Kidney (tissue), 14 donors: ENCODE measurements around the gene SMTN. TPM values are rescaled to one million over a fixed set of nuclear protein-coding genes. Genes with fewer than 3 reads are reported as not detected.

Source experiments
- DNase-seq, 5 donors: peaks; one replicate each; pipeline ENCODE4 v3.0.0-alpha.2; 2013 to 2020
- FAIRE-seq: peaks from 2 replicates; lab custom pipeline; 2012; peaks lifted over from hg19 to GRCh38; lab: Jason Lieb, UNC
- H3K27ac ChIP-seq, 2 donors: one replicate each; pipeline ENCODE4 v1.7.0; 2013; ENCODE audit warnings: low read depth in 2 of 2, low read length in 2 of 2, inconsistent platforms in 1 of 2
- H3K27me3 ChIP-seq: one replicate; pipeline ENCODE4 v1.7.1; 2013; ENCODE audit warnings: low read length, inconsistent platforms; ENCODE audit not compliant: control insufficient read depth, insufficient read depth
- H3K36me3 ChIP-seq, 3 donors: one replicate each; pipeline versions ENCODE4 v1.7.0 to v1.7.1; 2013; ENCODE audit warnings: low read length in 3 of 3, control low read depth in 1 of 3, inconsistent platforms in 1 of 3; ENCODE audit not compliant: insufficient read depth in 3 of 3, control insufficient read depth in 2 of 3
- H3K4me1 ChIP-seq, 3 donors: one replicate each; pipeline versions ENCODE4 v1.7.0 to v1.7.1; 2013; ENCODE audit warnings: low read length in 3 of 3, inconsistent platforms in 1 of 3, low read depth in 1 of 3; ENCODE audit not compliant: control insufficient read depth in 2 of 3, insufficient read depth in 2 of 3
- H3K4me3 ChIP-seq, 3 donors: one replicate each; pipeline versions ENCODE4 v1.7.0 to v1.8.1; 2013; ENCODE audit warnings: low read length in 3 of 3, control low read depth in 1 of 3, inconsistent platforms in 1 of 3
- H3K9ac ChIP-seq, 3 donors: one replicate each; pipeline versions ENCODE4 v1.7.0 to v1.7.1; 2013; ENCODE audit warnings: low read length in 3 of 3, control low read depth in 1 of 3, inconsistent platforms in 1 of 3
- H3K9me3 ChIP-seq, 3 donors: one replicate each; pipeline versions ENCODE4 v1.7.0 to v1.7.1; 2013; ENCODE audit warnings: low read length in 3 of 3, control low read depth in 1 of 3, inconsistent platforms in 1 of 3; ENCODE audit not compliant: control insufficient read depth in 2 of 3, insufficient read depth in 1 of 3
- intact Hi-C: fragments of 100-400 bp; cut with DNase I; formaldehyde crosslinking; loops from one replicate; pipeline ENCODE4 v1.11.1; 2022
- polyA plus RNA-seq: library from polyadenylated mRNA; stranded (reverse); fragments of 350-450 nt; fragmentation: Illumina TruSeq; extraction: RNeasy Lipid Tissue Mini Kit (QIAGEN cat#74804); gene quantifications from one replicate; pipeline ENCODE4 v1.2.3, GENCODE V29; 2014; ENCODE audit warnings: low read depth, low replicate concordance; ENCODE audit not compliant: insufficient read depth
- total RNA-seq: library from RNA; stranded (reverse); fragmentation: NEBNext Ultra II Directional; extraction: Animal tissue kit (Norgen Biotek cat#: 25700); gene quantifications from one replicate; pipeline ENCODE4 v1.2.1, GENCODE V29; 2021
- TF ChIP-seq, protein P1 (sequence below): IDR thresholded peaks from 3 replicates; pipeline ENCODE4 v1.5.1; 2012; ENCODE audit warnings: mild to moderate bottlenecking, moderate library complexity, borderline replicate concordance; ENCODE audit not compliant: insufficient read depth; ENCODE audit errors: extremely low read depth
- donor health status: control.
- donor health status: control.
- donor health status: control.
- donor health status: control.
- donor health status: control.
- donor health status: DM: yes; HTN: yes; CAD: no.
- donor health status: Normal renal cell carcinoma (clear cell type).

The SMTN gene
- total and polyA plus RNA-seq, 2 donors from 2014 or later, result 64.4 to 67.7 TPM

DNA sequence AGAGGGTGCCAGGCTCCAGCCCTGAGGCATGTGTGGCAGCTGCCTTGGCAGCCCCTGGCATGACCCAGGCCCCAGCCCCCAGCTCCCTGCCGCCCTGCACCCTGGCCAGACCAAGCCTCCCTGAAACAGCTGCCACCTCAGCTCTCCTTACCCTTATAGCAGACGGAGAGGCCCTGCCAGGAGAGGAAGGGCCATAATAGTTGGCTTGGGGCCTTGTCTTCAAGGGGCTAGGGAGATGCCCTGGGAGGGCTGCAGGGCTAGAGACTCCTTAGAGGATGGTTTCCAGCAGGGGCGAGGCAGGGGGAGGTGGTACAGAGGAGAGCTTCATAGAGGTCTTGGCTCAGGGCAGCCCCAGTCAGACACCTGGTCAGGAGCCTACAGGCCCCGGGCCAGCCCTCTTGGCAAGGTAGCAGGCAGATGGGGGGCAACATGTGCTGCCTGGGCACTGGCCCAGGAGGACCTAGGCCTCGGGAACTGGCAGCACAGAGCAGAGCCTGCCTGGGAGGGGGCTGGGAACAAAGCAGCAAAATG is 13.0 kb downstream of the SMTN start:
- peaks cover 0 to 56% (median 35%) of the 10 kb centered on the region in 3 donors for H3K36me3 ChIP-seq
- H3K4me1 ChIP-seq, result peaks cover 0 to 6% (median 0%) of the 10 kb centered on the region in 3 donors
- no peak overlapping the region for H3K27ac ChIP-seq
- no peaks in the 10 kb centered on the region for H3K27me3 ChIP-seq
- DNase-seq (no peak), FAIRE-seq (no peak)
- no peaks in the 10 kb centered on the region for H3K9me3 ChIP-seq
- intact Hi-C loops, result no loop called here
- TF ChIP-seq, protein P1, sequence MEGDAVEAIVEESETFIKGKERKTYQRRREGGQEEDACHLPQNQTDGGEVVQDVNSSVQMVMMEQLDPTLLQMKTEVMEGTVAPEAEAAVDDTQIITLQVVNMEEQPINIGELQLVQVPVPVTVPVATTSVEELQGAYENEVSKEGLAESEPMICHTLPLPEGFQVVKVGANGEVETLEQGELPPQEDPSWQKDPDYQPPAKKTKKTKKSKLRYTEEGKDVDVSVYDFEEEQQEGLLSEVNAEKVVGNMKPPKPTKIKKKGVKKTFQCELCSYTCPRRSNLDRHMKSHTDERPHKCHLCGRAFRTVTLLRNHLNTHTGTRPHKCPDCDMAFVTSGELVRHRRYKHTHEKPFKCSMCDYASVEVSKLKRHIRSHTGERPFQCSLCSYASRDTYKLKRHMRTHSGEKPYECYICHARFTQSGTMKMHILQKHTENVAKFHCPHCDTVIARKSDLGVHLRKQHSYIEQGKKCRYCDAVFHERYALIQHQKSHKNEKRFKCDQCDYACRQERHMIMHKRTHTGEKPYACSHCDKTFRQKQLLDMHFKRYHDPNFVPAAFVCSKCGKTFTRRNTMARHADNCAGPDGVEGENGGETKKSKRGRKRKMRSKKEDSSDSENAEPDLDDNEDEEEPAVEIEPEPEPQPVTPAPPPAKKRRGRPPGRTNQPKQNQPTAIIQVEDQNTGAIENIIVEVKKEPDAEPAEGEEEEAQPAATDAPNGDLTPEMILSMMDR, result no peak
- H3K9ac ChIP-seq, result peak overlapping the region in 1 of 3 donors; percentile 7
- no peak overlapping the region for H3K4me3 ChIP-seq

DNA sequence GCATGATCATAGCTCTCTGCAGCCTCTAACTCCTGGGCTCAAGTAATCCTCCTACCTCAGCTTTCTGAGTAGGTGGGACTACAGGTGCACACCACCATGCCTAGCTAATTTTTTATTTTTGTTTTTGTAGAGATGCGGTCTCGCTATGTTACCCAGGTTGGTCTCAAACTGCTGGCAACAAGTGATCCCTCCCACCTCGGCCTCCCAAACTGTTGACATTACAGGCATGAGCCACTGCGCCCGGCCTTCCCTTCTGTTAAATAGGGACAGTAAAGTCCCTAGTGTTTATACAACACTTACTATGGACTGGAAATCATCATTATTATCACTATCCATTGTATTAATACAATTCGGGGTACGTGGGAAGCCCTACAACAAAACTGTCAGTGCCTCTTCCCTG is 13.6 kb downstream of the SMTN start:
- no peak overlapping the region for H3K9ac ChIP-seq
- H3K4me1 ChIP-seq, result peaks cover 0 to 6% (median 0%) of the 10 kb centered on the region in 3 donors
- intact Hi-C loops, result no loop called here
- peaks cover 0 to 56% (median 35%) of the 10 kb centered on the region in 3 donors for H3K36me3 ChIP-seq
- no peak overlapping the region for H3K27ac ChIP-seq
- DNase-seq (no peak), FAIRE-seq (no peak)
- H3K9me3 ChIP-seq, result no peaks in the 10 kb centered on the region
- no peaks in the 10 kb centered on the region for H3K27me3 ChIP-seq
- TF ChIP-seq, protein P1, result no peak
- H3K4me3 ChIP-seq, result no peak overlapping the region

DNA sequence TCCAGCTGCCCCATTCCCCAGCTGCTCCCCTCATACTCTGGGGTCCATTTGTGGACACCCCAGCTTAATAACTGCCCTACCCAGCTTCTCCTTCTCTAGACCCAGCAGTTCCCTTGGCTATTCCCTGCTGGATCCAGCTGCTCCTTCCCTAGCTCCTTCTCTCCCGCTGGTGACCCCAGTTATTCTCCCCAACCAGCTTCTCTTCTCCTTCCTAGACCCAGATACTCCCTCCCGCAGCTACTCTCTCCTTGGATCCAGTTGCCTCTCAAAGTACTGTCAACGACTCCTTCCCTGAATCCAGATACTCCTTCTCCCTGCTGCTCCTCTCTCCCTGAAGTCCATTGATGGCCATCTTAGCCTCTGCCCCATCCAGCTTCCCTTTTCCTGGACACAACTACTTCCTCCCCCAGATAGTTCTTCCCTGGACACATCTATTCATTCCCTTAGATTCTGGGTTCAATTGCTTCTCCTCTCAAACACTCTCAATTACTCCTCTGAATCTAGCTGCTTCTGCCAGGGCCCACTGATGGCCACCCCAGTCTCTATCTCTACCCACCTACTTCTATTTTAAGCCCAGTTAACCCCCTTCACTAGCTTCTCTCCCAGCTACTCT is 14.6 kb downstream of the SMTN start:
- no peaks in the 10 kb centered on the region for H3K9me3 ChIP-seq
- TF ChIP-seq, protein P1, result no peak
- intact Hi-C loops, result no loop called here
- FAIRE-seq (no peak), DNase-seq (no peak)
- no peak overlapping the region for H3K9ac ChIP-seq
- H3K27ac ChIP-seq, result no peak overlapping the region
- no peak overlapping the region for H3K4me3 ChIP-seq
- H3K36me3 ChIP-seq, result peaks cover 0 to 56% (median 35%) of the 10 kb centered on the region in 3 donors
- H3K4me1 ChIP-seq, result peaks cover 0 to 6% (median 0%) of the 10 kb centered on the region in 3 donors
- H3K27me3 ChIP-seq, result no peaks in the 10 kb centered on the region
